IMR-90 (cell line): Measurements from ENCODE around the gene DUOX1. TPM values are rescaled to one million over a fixed set of nuclear protein-coding genes. Genes with fewer than 3 reads are reported as not detected.
A peak's percentile ranks its signal among the peaks of the same experiment; 100 is the strongest.

Experiments
- ATAC-seq: fragments of 200-7000 bp; cut with Tn5 transposase; 2 replicates; pipeline ENCODE4 v1.9.1; 2020; ENCODE audit warnings: low read depth, mild to moderate bottlenecking, moderate library complexity
- BruUV-seq: library from RNA; stranded (reverse); fragments of 400-500 nt; replicated peaks from 2 replicates; lab custom pipeline; 2021; lab: Mats Ljungman, UMichigan
- CTCF ChIA-PET: fragments of 300-600 bp; formaldehyde crosslinking; extraction: SDS; loops from one replicate; lab custom pipeline; 2021; ENCODE audit warnings: antibody characterized with exemption; lab: Yijun Ruan, JAX
- POLR2A ChIA-PET: fragments of 300-600 bp; sonication (Branson Sonifier 250); formaldehyde crosslinking; loops from one replicate; lab custom pipeline; 2022; ENCODE audit warnings: antibody characterized with exemption; ENCODE audit not compliant: unreplicated experiment; lab: Charles Lee
- DNase-seq: peaks from one replicate; pipeline ENCODE4 v3.0.0; 2013
- H2AFZ ChIP-seq: replicated peaks from 2 replicates; pipeline ENCODE3; 2013; ENCODE audit warnings: low read length, mild to moderate bottlenecking; ENCODE audit not compliant: poor library complexity
- H2AK5ac ChIP-seq: 2 replicates; pipeline ENCODE4 v1.6.1; 2013; ENCODE audit warnings: low read depth, low read length, inconsistent platforms
- H2AK9ac ChIP-seq: replicated peaks from 2 replicates; pipeline ENCODE3; 2013; ENCODE audit warnings: mild to moderate bottlenecking, low read depth, low read length, moderate library complexity; ENCODE audit not compliant: poor library complexity
- H2BK120ac ChIP-seq: 2 replicates; pipeline ENCODE4 v1.6.1; 2013; ENCODE audit warnings: low read depth, low read length, inconsistent platforms
- H2BK15ac ChIP-seq: 3 replicates; pipeline ENCODE4 v1.6.1; 2013; ENCODE audit warnings: low read depth, low read length, inconsistent platforms
- H2BK20ac ChIP-seq: 2 replicates; pipeline ENCODE4 v1.6.1; 2013; ENCODE audit warnings: low read depth, mild to moderate bottlenecking, inconsistent platforms, low read length, moderate library complexity
- H2BK5ac ChIP-seq: 2 replicates; pipeline ENCODE4 v1.6.1; 2013; ENCODE audit warnings: mild to moderate bottlenecking, low read depth, low read length, inconsistent platforms; ENCODE audit not compliant: poor library complexity, severe bottlenecking
- H3K14ac ChIP-seq: replicated peaks from 2 replicates; pipeline ENCODE4 v1.6.1; 2013; ENCODE audit warnings: low read depth, low read length, inconsistent platforms
- H3K18ac ChIP-seq: 2 replicates; pipeline ENCODE4 v1.6.1; 2013; ENCODE audit warnings: low read depth, low read length, control low read depth
- H3K23ac ChIP-seq: 2 replicates; pipeline ENCODE4 v1.6.1; 2013; ENCODE audit warnings: low read depth, low read length, inconsistent platforms
- H3K27ac ChIP-seq: 2 replicates; pipeline ENCODE4 v1.5.1; 2013; ENCODE audit warnings: mild to moderate bottlenecking, control low read depth, low read length; ENCODE audit not compliant: insufficient read depth
- H3K27me3 ChIP-seq: 2 replicates; pipeline ENCODE4 v1.6.1; 2013; ENCODE audit warnings: low read length; ENCODE audit not compliant: control insufficient read depth, insufficient read depth
- H3K36me3 ChIP-seq: 2 replicates; pipeline ENCODE4 v1.6.1; 2013; ENCODE audit warnings: low read length, mixed read lengths; ENCODE audit not compliant: control insufficient read depth, insufficient read depth
- H3K4ac ChIP-seq: 2 replicates; pipeline ENCODE4 v1.6.1; 2013; ENCODE audit warnings: low read depth, low read length, inconsistent platforms
- H3K4me1 ChIP-seq: 2 replicates; pipeline ENCODE4 v1.6.1; 2013; ENCODE audit warnings: low read length, mixed read lengths; ENCODE audit not compliant: control insufficient read depth, insufficient read depth
- H3K4me2 ChIP-seq: 2 replicates; pipeline ENCODE4 v1.6.1; 2013; ENCODE audit warnings: low read depth, mild to moderate bottlenecking, control low read depth, low read length, moderate library complexity
- H3K4me3 ChIP-seq: 2 replicates; pipeline ENCODE4 v1.5.1; 2013; ENCODE audit warnings: low read depth, mild to moderate bottlenecking, control low read depth, low read length, moderate library complexity; ENCODE audit not compliant: insufficient read depth
- H3K56ac ChIP-seq: 2 replicates; pipeline ENCODE4 v1.6.1; 2013; ENCODE audit warnings: low read length, inconsistent platforms; ENCODE audit not compliant: insufficient read depth; ENCODE audit errors: extremely low read depth
- H3K79me1 ChIP-seq, 2 experiments: 2 replicates each; pipeline ENCODE4 v1.6.1; 2013; ENCODE audit warnings: low read length in 2 of 2, inconsistent platforms in 1 of 2, low read depth in 1 of 2
- H3K9ac ChIP-seq: 2 replicates; pipeline ENCODE4 v1.6.1; 2013; ENCODE audit warnings: low read depth, low read length, control low read depth
- H3K9me1 ChIP-seq: 2 replicates; pipeline ENCODE4 v1.6.1; 2013; ENCODE audit warnings: low read length, inconsistent platforms; ENCODE audit not compliant: insufficient read depth
- H3K9me3 ChIP-seq: 2 replicates; pipeline ENCODE4 v1.6.1; 2013; ENCODE audit warnings: low read length; ENCODE audit not compliant: control insufficient read depth, insufficient read depth
- H4K20me1 ChIP-seq: 2 replicates; pipeline ENCODE4 v1.6.1; 2013; ENCODE audit warnings: low read length, inconsistent platforms; ENCODE audit not compliant: insufficient read depth
- H4K5ac ChIP-seq: 2 replicates; pipeline ENCODE4 v1.6.1; 2013; ENCODE audit warnings: mild to moderate bottlenecking, low read depth, low read length, control low read depth
- H4K8ac ChIP-seq, 2 experiments: 2 replicates each; pipeline ENCODE4 v1.6.1; 2013; ENCODE audit warnings: low read depth in 2 of 2, low read length in 2 of 2, control low read depth in 1 of 2, inconsistent platforms in 1 of 2
- H4K91ac ChIP-seq: 2 replicates; pipeline ENCODE4 v1.6.1; 2013; ENCODE audit warnings: low read depth, low read length, inconsistent platforms; ENCODE audit not compliant: insufficient read depth
- CEBPB ChIP-seq: IDR thresholded peaks from 2 replicates; pipeline ENCODE4 v1.6.1; 2012; ENCODE audit warnings: low read depth, low read length, improper control_type of control experiment
- CHD1 ChIP-seq: IDR thresholded peaks from 2 replicates; pipeline ENCODE4 v1.6.1; 2012; ENCODE audit warnings: low read depth, low read length, improper control_type of control experiment
- NFE2L2 ChIP-seq: fragments of 150-350 bp; IDR thresholded peaks from 2 replicates; pipeline ENCODE4 v1.6.1; 2016; ENCODE audit warnings: low read depth, mild to moderate bottlenecking, low read length
- WGBS, 2 experiments: methylation state at CpG; one replicate each; pipeline versions ENCODE4 v1.1.5 to v1.1.7; 2013; ENCODE audit warnings: missing lambda C conversion rate in 2 of 2; ENCODE audit not compliant: insufficient read length in 1 of 2; ENCODE audit errors: extremely low coverage in 2 of 2; 5-methylcytosine and 5-hydroxymethylcytosine counted together
- dilution Hi-C: fragments of 300-500 bp; cut with HindIII; formaldehyde crosslinking; loops from one replicate; pipeline ENCODE4 v1.14.3; 2018; ENCODE audit warnings: low sequenced_read_pairs; ENCODE audit not compliant: unreplicated experiment
- in situ Hi-C: fragments of 300-500 bp; cut with MboI; formaldehyde crosslinking; loops from 3 replicates; pipeline ENCODE4 v1.14.3; 2019; ENCODE audit warnings: low sequenced_read_pairs, inconsistent platforms, mixed read lengths
- intact Hi-C: fragments of 100-400 bp; cut with micrococcal nuclease; formaldehyde crosslinking; loops from 2 replicates; pipeline ENCODE4 v1.10.0; 2022
- polyA plus RNA-seq, 3 experiments: library from polyadenylated mRNA; depleted of rRNA; stranded (reverse); fragments of >200 nt; gene quantifications; 2 replicates each; pipeline ENCODE4 v1.2.3, GENCODE V29; 2012; ENCODE audit warnings: low replicate concordance in 1 of 3
- total RNA-seq: library from RNA; depleted of rRNA; stranded (reverse); fragments of >200 nt; gene quantifications from 2 replicates; pipeline ENCODE4 v1.2.3, GENCODE V29; 2012
- TF ChIP-seq, protein P1 (sequence below): fragments of 150-350 bp; IDR thresholded peaks from 2 replicates; pipeline ENCODE4 v1.6.1; 2016; ENCODE audit warnings: low read depth, mild to moderate bottlenecking, low read length, moderate library complexity, borderline replicate concordance
- TF ChIP-seq, protein P2 (sequence below): conservative IDR thresholded peaks from 2 replicates; pipeline ENCODE4 v1.5.1; 2012; ENCODE audit warnings: mild to moderate bottlenecking, low read depth, low read length, improper control_type of control experiment

DUOX1 gene
- total and polyA plus RNA-seq, 2 of the 4 experiments (the other 2 are of a cell fraction): not detected

- Histone ChIP-seq H3K9me3 (no peaks in the 10 kb centered on the region), H3K27me3 (no peaks in the 10 kb centered on the region), H3K9me1 (peaks cover 12% of the 10 kb centered on the region), H3K36me3 (no peaks in the 10 kb centered on the region), H4K5ac (no peak overlapping the region), H2AFZ (no peak overlapping the region), H3K9ac (no peak overlapping the region), H2BK5ac (no peak overlapping the region), H3K4me2 (no peak overlapping the region), H3K23ac (no peak overlapping the region), H3K14ac (no peak overlapping the region), H3K27ac (no peak overlapping the region), H2AK5ac (no peak overlapping the region), H4K20me1 (no peaks in the 10 kb centered on the region), H3K4ac (no peak overlapping the region; the same call in 1 of the 2 replicates), H3K4me1 (peaks cover 8% of the 10 kb centered on the region; the same call in 1 of the 2 replicates), H2BK20ac (no peak overlapping the region), H2BK120ac (no peak overlapping the region), H4K91ac (no peak overlapping the region), H3K18ac (no peak overlapping the region), H4K8ac (no peak overlapping the region), H3K4me3 (no peak overlapping the region), H3K79me1 (no peaks in the 10 kb centered on the region), H2BK15ac (no peak overlapping the region), H2AK9ac (no peak overlapping the region), H3K56ac (no peak overlapping the region)
- DNase-seq (peak; percentile 78), ATAC-seq (peak; percentile 58)
- BruUV-seq: no TSS peak
- ChIA-PET POLR2A (no interaction called here), CTCF (interaction anchor here (0.5 to 1.5 kb wide), 3 partner anchors 39 to 389 kb away, joined by 3 to 4 read pairs (median 4); no protein-coding TSS in a partner anchor)
- 76% methylated on average over 4 of the region's 7 CpGs; no CpG with 5 or more reads in 1 of the 2 experiments for WGBS, 2 experiments
- intact Hi-C loops: no loop called here
- no peak for TF ChIP-seq NFE2L2
- TF ChIP-seq CEBPB: no peak
- TF ChIP-seq CHD1: no peak
- TF ChIP-seq, protein P1, sequence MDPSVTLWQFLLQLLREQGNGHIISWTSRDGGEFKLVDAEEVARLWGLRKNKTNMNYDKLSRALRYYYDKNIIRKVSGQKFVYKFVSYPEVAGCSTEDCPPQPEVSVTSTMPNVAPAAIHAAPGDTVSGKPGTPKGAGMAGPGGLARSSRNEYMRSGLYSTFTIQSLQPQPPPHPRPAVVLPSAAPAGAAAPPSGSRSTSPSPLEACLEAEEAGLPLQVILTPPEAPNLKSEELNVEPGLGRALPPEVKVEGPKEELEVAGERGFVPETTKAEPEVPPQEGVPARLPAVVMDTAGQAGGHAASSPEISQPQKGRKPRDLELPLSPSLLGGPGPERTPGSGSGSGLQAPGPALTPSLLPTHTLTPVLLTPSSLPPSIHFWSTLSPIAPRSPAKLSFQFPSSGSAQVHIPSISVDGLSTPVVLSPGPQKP: no peak
- TF ChIP-seq, protein P2, sequence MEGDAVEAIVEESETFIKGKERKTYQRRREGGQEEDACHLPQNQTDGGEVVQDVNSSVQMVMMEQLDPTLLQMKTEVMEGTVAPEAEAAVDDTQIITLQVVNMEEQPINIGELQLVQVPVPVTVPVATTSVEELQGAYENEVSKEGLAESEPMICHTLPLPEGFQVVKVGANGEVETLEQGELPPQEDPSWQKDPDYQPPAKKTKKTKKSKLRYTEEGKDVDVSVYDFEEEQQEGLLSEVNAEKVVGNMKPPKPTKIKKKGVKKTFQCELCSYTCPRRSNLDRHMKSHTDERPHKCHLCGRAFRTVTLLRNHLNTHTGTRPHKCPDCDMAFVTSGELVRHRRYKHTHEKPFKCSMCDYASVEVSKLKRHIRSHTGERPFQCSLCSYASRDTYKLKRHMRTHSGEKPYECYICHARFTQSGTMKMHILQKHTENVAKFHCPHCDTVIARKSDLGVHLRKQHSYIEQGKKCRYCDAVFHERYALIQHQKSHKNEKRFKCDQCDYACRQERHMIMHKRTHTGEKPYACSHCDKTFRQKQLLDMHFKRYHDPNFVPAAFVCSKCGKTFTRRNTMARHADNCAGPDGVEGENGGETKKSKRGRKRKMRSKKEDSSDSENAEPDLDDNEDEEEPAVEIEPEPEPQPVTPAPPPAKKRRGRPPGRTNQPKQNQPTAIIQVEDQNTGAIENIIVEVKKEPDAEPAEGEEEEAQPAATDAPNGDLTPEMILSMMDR: no peak
- in situ Hi-C loops: no loop called here
- dilution Hi-C loops: no loop called here
These were observed 27.1 kb downstream of the DUOX1 start for GRCh38 chr15:45156744-45157455.
